GM12878 (cell line): Measurements from ENCODE around the gene REN. TPM values are rescaled to one million over a fixed set of nuclear protein-coding genes. Genes with fewer than 3 reads are reported as not detected.

Experiments used
- ATAC-seq: fragments of 200-7000 bp; cut with Tn5 transposase; 3 replicates; pipeline ENCODE4 v1.9.1; 2020; ENCODE audit warnings: mild to moderate bottlenecking, moderate library complexity
- BruUV-seq: library from RNA; stranded (reverse); fragments of 400-500 nt; replicated peaks from 2 replicates; lab custom pipeline; 2021; lab: Mats Ljungman, UMichigan
- CTCF ChIA-PET: fragments of 300-600 bp; sonication (Branson Sonifier 250); formaldehyde crosslinking; extraction: SDS; loops from one replicate; lab custom pipeline; 2021; ENCODE audit warnings: inconsistent platforms; lab: Yijun Ruan, JAX
- POLR2A ChIA-PET: fragments of 350-600 bp; formaldehyde crosslinking; extraction: SDS; loops from one replicate; lab custom pipeline; 2021; ENCODE audit warnings: inconsistent platforms; lab: Charles Lee
- RAD21 ChIA-PET: fragments of 300-600 bp; sonication (Branson Sonifier 250); formaldehyde crosslinking; loops from one replicate; lab custom pipeline; 2023; ENCODE audit warnings: antibody characterized with exemption; ENCODE audit not compliant: unreplicated experiment; lab: Charles Lee
- SMC1A ChIA-PET: fragments of 300-600 bp; sonication (Branson Sonifier 250); formaldehyde crosslinking; loops from one replicate; lab custom pipeline; 2023; ENCODE audit not compliant: unreplicated experiment, uncharacterized antibody; lab: Charles Lee
- DNase-seq: peaks from one replicate; pipeline ENCODE4 v3.0.0-alpha.2; 2011; ENCODE audit warnings: low read depth, low spot score
- FAIRE-seq: peaks from 3 replicates; lab custom pipeline; 2011; peaks lifted over from hg19 to GRCh38; lab: Jason Lieb, UNC
- H2AFZ ChIP-seq: 2 replicates; pipeline ENCODE4 v1.6.0; 2011; ENCODE audit warnings: low read depth, low read length, control low read depth; ENCODE audit not compliant: control insufficient read depth
- H3K27ac ChIP-seq: 2 replicates; pipeline ENCODE4 v1.5.1; 2011; ENCODE audit warnings: control low read depth; ENCODE audit not compliant: control insufficient read depth, insufficient read depth
- H3K27me3 ChIP-seq, 2 experiments: replicated peaks in 1 of 2; 2 replicates each; pipeline versions ENCODE4 v1.6.0 to v1.6.1; 2011; ENCODE audit warnings: low read length in 1 of 2; ENCODE audit not compliant: control insufficient read depth in 2 of 2, insufficient read depth in 2 of 2
- H3K36me3 ChIP-seq, 2 experiments: 2 replicates each; pipeline ENCODE4 v1.5.1; 2011; ENCODE audit warnings: low read length in 1 of 2; ENCODE audit not compliant: control insufficient read depth in 2 of 2, insufficient read depth in 2 of 2
- H3K4me1 ChIP-seq: 2 replicates; pipeline ENCODE4 v1.6.1; 2011; ENCODE audit warnings: mild to moderate bottlenecking, low read length, moderate library complexity, mixed read lengths; ENCODE audit not compliant: control insufficient read depth, insufficient read depth
- H3K4me2 ChIP-seq: 2 replicates; pipeline ENCODE4 v1.6.0; 2011; ENCODE audit warnings: control low read depth; ENCODE audit not compliant: control insufficient read depth, insufficient read depth
- H3K4me3 ChIP-seq: fragments of 200-600 bp; sonication (generic); 2 replicates; pipeline ENCODE4 v1.5.1; 2016
- H3K79me2 ChIP-seq: 2 replicates; pipeline ENCODE4 v1.6.0; 2011; ENCODE audit warnings: low read length; ENCODE audit not compliant: control insufficient read depth, insufficient read depth
- H3K9ac ChIP-seq: 2 replicates; pipeline ENCODE4 v1.8.0; 2011; ENCODE audit warnings: low read length, control low read depth, mixed read lengths; ENCODE audit not compliant: control insufficient read depth, insufficient read depth
- H3K9me3 ChIP-seq: replicated peaks from 3 replicates; pipeline ENCODE4 v1.5.1; 2011; ENCODE audit warnings: mild to moderate bottlenecking, low read length; ENCODE audit not compliant: control insufficient read depth, insufficient read depth
- H4K20me1 ChIP-seq: 2 replicates; pipeline ENCODE4 v1.6.0; 2011; ENCODE audit not compliant: control insufficient read depth, insufficient read depth
- ATF2 ChIP-seq: IDR thresholded peaks from 2 replicates; pipeline ENCODE4 v1.6.1; 2012; ENCODE audit warnings: low read length, inconsistent platforms
- BCL3 ChIP-seq: IDR thresholded peaks from 2 replicates; pipeline ENCODE4 v1.6.1; 2011; ENCODE audit warnings: borderline replicate concordance, low read depth, mild to moderate bottlenecking, moderate library complexity, low read length; ENCODE audit not compliant: insufficient read depth, poor library complexity, severe bottlenecking
- CBX3 ChIP-seq: fragments of 200-600 bp; sonication (generic); IDR thresholded peaks from 2 replicates; pipeline ENCODE4 v1.6.1; 2016; ENCODE audit warnings: low read depth, borderline replicate concordance
- MYB ChIP-seq: fragments of 150-350 bp; IDR thresholded peaks from 2 replicates; pipeline ENCODE4 v1.6.1; 2014; ENCODE audit warnings: mild to moderate bottlenecking, low read depth, low read length, borderline replicate concordance
- NR2C2 ChIP-seq: IDR thresholded peaks from 2 replicates; pipeline ENCODE4 v1.6.1; 2011; ENCODE audit warnings: borderline replicate concordance, low read depth; ENCODE audit not compliant: control insufficient read depth, insufficient read length
- WGBS: methylation state at CpG from one replicate; pipeline ENCODE4 v1.1.6; 2016; ENCODE audit warnings: low lambda C conversion rate; ENCODE audit not compliant: insufficient replicate concordance, insufficient coverage; ENCODE audit errors: missing lambda C conversion rate; 5-methylcytosine and 5-hydroxymethylcytosine counted together
- in situ Hi-C: fragments of 300-500 bp; cut with MboI; formaldehyde crosslinking; loops from 9 replicates; pipeline ENCODE4 v1.14.3; 2018; ENCODE audit warnings: mixed read lengths
- intact Hi-C: fragments of 100-400 bp; cut with micrococcal nuclease; formaldehyde crosslinking; loops from one replicate; pipeline ENCODE4 v1.14.2; 2022; ENCODE audit not compliant: unreplicated experiment
- polyA plus RNA-seq, 11 experiments: library from polyadenylated mRNA; depleted of rRNA in 4 of 11; unstranded in 6 of 11; stranded (reverse) in 5 of 11; fragments of >200 nt; fragmentation: Nextera tagmentation in 4 of 11; fragmentation: Illumina TruSeq in 1 of 11; extraction: Ambion mirVana in 4 of 11; extraction: Trizol in 1 of 11; gene quantifications; 1 replicate in 1 of 11; 2 replicates in 10 of 11; pipeline versions ENCODE4 v1.2.1 to v1.2.3, GENCODE V29; 2011 to 2016; ENCODE audit warnings: inconsistent platforms in 2 of 11, missing spikeins in 2 of 11, low read depth in 1 of 11
- total RNA-seq, 4 experiments: library from RNA; depleted of rRNA in 3 of 4; stranded (reverse); fragments of >200 nt in 3 of 4; fragmentation: Illumina TruSeq in 1 of 4; extraction: Trizol in 1 of 4; gene quantifications; 2 replicates each; pipeline versions ENCODE4 v1.2.1 to v1.2.3, GENCODE V29; 2013 to 2021
- TF ChIP-seq, protein P1 (sequence below): fragments of 450-650 bp; IDR thresholded peaks from 2 replicates; pipeline ENCODE4 v1.6.1; 2016; ENCODE audit warnings: mild to moderate bottlenecking
- TF ChIP-seq, protein P2 (sequence below): fragments of 450-650 bp; IDR thresholded peaks from 2 replicates; pipeline ENCODE4 v1.6.1; 2017; ENCODE audit warnings: mild to moderate bottlenecking, moderate library complexity
- TF ChIP-seq, protein P3 (sequence below): fragments of 450-650 bp; IDR thresholded peaks from 2 replicates; pipeline ENCODE4 v1.6.1; 2018; ENCODE audit warnings: mild to moderate bottlenecking, low read depth, moderate library complexity; ENCODE audit not compliant: partially characterized antibody

Gene REN
- total and polyA plus RNA-seq, 10 of the 15 experiments (the other 5 are each of a cell fraction or from before 2014, with no cell fraction given), result not detected

DNA sequence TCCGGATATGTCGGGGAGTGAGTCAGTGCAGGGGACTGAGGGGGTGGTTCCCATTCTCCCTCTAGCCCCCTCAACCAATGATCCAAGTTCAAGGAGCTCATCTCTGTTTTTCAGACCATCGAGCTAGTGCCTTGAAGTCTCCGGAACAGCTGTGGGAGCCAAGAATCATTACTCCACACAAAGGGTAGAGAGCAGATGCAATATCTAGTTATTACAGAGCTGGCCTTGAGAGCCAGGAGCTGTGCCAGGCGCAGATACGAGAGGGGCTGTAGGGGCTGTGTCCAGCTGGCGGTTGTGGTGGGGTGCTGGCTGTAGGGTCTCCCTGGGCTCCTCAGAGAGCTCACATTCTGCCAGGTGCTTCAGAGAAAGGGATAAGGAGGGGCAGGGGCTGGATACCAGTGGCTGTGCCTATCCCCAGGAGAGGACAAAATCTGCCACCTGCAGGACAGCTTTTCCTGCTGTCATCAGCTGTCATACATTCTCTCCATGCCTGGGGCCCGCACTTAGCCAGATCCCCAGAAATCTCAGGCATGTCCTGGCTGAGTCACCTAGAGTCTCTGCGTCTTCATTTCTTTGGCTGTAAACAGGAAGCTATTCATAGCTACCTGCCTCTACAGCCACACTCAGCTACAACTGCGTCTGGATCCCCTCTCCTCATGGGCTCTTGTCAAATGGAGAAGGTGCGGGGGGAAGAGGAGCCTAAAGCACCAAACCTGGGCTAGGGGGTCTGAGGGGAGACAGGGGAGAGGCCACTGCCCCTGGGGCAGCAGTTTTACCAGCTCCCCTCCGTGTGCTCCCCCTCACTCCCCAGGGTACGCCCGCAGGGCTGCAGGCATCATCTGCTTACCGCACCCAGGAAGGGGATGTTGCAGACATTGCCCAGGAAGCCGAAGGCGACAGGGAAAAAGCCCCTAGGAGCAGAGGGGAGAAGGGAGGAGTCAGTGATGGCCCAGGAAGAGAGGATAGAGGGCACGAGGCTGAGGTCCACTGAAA is 32.5 kb upstream of the REN start (continued):
- TF ChIP-seq ATF2, result no peak
- TF ChIP-seq, protein P1, sequence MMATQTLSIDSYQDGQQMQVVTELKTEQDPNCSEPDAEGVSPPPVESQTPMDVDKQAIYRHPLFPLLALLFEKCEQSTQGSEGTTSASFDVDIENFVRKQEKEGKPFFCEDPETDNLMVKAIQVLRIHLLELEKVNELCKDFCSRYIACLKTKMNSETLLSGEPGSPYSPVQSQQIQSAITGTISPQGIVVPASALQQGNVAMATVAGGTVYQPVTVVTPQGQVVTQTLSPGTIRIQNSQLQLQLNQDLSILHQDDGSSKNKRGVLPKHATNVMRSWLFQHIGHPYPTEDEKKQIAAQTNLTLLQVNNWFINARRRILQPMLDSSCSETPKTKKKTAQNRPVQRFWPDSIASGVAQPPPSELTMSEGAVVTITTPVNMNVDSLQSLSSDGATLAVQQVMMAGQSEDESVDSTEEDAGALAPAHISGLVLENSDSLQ, result no peak
- TF ChIP-seq MYB, result no peak
- no peak for TF ChIP-seq NR2C2
- no peak for TF ChIP-seq CBX3

DNA sequence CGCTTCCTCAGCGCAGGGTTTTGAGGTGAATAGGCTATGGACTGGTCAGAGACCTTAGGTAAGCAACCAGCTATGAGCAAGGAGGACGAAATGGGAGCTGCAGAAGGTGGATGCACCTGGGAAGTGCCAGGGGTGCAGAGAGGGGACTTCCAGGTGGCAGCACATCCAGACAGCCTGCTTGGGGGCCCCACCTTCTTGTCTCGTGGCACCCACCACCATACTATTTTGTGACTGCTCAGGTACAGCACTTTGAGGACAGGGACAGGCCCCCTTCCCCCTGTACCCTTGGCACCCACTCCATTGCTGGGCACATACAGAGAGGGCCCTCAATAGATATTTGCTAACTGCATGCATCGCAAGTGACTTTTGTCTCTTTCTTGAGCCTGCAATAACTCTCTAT is 30.9 kb upstream of the REN start:
- H3K9me3 ChIP-seq, result no peaks in the 10 kb centered on the region
- no peak for ATAC-seq
- RAD21 ChIA-PET, result no interaction called here
- POLR2A ChIA-PET, result no interaction called here
- H3K27ac ChIP-seq, result no peak overlapping the region
- H3K36me3 ChIP-seq, result no peaks in the 10 kb centered on the region
- DNase-seq, result no peak
- H3K4me3 ChIP-seq, result no peak overlapping the region
- intact Hi-C loops (no loop called here), in situ Hi-C loops (no loop called here)
- H2AFZ ChIP-seq, result no peak overlapping the region
- no peak overlapping the region for H3K4me2 ChIP-seq
- WGBS, result 43% methylated on average over 5 of the region's 5 CpGs
- no TSS peak for BruUV-seq
- no peaks in the 10 kb centered on the region for H3K4me1 ChIP-seq
- no peak overlapping the region for H3K9ac ChIP-seq
- no peak for FAIRE-seq
- no peaks in the 10 kb centered on the region for H3K79me2 ChIP-seq
- CTCF ChIA-PET, result interaction anchor here (1.7 kb wide), 1 partner anchor 201 kb away, joined by 5 read pairs; no protein-coding TSS in a partner anchor
- SMC1A ChIA-PET, result no interaction called here
- H4K20me1 ChIP-seq, result no peaks in the 10 kb centered on the region
- H3K27me3 ChIP-seq, result peaks cover 3% of the 10 kb centered on the region in 2 experiments; a peak in 3 of 4 replicates
- TF ChIP-seq, protein P2, sequence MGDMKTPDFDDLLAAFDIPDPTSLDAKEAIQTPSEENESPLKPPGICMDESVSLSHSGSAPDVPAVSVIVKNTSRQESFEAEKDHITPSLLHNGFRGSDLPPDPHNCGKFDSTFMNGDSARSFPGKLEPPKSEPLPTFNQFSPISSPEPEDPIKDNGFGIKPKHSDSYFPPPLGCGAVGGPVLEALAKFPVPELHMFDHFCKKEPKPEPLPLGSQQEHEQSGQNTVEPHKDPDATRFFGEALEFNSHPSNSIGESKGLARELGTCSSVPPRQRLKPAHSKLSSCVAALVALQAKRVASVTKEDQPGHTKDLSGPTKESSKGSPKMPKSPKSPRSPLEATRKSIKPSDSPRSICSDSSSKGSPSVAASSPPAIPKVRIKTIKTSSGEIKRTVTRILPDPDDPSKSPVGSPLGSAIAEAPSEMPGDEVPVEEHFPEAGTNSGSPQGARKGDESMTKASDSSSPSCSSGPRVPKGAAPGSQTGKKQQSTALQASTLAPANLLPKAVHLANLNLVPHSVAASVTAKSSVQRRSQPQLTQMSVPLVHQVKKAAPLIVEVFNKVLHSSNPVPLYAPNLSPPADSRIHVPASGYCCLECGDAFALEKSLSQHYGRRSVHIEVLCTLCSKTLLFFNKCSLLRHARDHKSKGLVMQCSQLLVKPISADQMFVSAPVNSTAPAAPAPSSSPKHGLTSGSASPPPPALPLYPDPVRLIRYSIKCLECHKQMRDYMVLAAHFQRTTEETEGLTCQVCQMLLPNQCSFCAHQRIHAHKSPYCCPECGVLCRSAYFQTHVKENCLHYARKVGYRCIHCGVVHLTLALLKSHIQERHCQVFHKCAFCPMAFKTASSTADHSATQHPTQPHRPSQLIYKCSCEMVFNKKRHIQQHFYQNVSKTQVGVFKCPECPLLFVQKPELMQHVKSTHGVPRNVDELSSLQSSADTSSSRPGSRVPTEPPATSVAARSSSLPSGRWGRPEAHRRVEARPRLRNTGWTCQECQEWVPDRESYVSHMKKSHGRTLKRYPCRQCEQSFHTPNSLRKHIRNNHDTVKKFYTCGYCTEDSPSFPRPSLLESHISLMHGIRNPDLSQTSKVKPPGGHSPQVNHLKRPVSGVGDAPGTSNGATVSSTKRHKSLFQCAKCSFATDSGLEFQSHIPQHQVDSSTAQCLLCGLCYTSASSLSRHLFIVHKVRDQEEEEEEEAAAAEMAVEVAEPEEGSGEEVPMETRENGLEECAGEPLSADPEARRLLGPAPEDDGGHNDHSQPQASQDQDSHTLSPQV, result no peak
- TF ChIP-seq, protein P3, sequence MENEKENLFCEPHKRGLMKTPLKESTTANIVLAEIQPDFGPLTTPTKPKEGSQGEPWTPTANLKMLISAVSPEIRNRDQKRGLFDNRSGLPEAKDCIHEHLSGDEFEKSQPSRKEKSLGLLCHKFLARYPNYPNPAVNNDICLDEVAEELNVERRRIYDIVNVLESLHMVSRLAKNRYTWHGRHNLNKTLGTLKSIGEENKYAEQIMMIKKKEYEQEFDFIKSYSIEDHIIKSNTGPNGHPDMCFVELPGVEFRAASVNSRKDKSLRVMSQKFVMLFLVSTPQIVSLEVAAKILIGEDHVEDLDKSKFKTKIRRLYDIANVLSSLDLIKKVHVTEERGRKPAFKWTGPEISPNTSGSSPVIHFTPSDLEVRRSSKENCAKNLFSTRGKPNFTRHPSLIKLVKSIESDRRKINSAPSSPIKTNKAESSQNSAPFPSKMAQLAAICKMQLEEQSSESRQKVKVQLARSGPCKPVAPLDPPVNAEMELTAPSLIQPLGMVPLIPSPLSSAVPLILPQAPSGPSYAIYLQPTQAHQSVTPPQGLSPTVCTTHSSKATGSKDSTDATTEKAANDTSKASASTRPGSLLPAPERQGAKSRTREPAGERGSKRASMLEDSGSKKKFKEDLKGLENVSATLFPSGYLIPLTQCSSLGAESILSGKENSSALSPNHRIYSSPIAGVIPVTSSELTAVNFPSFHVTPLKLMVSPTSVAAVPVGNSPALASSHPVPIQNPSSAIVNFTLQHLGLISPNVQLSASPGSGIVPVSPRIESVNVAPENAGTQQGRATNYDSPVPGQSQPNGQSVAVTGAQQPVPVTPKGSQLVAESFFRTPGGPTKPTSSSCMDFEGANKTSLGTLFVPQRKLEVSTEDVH, result no peak
- TF ChIP-seq BCL3, result no peak
